GM04504 (cell line): ENCODE results near the gene TRIM3.

Experiments used
- DNase-seq: peaks from one replicate; pipeline ENCODE4 v3.0.0-alpha.2; 2012; ENCODE audit warnings: low read depth

The TRIM3 gene

DNA sequence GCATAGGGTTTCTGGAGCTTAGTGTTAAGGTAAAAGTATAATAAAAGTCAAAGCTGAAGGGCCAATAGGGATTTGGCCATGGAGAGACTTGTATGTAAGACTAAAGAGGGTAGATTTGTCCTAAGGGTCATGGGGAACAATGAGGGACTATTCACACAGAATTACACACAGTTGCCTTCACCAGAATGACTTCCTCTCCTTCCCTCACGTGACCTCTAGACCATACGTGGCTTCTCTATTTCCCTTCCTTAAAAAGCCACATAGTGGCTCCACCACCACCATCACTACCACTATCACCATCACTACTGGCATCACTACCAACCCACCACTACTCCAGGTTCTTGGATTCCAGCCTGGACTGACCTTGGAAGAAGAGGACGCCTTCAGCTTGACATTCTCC lies 35.7 kb downstream of the TRIM3 start:
- DNase-seq, result no peak

DNA sequence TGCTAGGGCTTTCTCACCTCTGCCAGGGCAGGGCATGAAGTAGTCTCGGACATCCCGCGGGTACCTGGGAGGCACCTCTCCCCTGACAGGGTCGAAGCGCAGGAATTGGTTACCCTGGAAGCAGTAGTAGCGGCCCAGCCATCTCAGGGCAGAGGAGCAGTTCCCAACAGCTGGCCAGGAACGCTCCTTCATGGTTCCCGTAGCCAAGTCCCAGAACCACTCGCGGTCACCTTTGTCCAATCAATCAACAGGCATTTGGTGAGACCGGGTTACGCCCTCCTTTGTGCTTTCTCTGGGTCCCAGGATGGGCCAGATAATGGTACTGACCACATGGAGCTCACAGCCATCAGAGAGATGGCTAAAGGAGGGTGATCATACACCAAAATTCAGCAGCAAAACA lies 36.3 kb downstream of the TRIM3 start:
- DNase-seq, result no peak

DNA sequence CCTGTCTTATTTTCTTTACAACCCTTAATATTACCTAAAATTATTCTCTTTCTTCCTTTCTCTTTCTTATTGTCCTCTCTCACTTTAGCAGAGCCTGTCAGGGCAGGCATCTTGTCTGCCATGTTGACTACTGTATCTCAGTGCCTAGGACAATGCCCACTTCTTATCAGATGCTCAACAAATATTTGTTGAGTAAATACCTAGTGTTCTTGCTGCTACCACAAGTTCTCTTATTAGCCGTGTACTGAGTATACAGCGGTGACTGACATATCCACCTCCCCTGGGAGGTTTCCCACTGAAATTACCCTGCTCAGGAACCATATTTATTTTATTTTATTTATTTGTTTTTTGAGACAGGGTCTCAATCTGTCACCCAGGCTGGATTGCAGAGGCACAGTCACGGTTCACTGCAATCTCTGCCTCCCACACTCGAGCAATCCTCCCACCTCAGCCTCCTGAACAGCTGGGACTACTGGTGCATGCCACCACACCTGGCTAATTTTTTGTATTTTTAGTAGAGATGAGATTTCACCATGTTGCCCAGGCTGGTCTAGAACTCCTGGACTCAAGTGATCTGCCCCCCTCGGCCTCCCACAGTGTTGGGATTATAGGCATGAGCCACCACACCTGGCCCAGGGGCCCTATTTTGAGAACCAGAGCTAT lies 39.6 kb downstream of the TRIM3 start:
- DNase-seq, result no peak

DNA sequence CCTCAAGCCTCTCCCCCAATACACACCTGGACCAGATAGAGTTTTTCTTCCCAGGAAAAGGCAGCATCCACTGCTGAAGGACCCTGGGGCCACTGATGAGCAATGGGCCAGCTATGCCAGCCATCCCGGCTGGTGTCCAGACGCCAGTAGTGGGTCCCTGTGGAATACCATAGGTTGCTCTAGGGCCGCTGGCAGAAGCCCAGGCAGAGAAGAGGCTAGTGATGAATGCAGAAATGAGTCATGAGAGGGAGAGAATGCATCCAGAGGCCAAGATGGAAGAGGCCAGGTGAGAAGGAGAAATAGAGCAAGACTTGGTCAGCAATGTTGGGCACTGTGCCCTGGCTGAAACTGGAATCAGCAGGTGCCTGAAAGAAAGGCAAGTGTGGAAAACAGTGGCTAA lies 41.9 kb downstream of the TRIM3 start:
- peak; percentile 81 for DNase-seq

DNA sequence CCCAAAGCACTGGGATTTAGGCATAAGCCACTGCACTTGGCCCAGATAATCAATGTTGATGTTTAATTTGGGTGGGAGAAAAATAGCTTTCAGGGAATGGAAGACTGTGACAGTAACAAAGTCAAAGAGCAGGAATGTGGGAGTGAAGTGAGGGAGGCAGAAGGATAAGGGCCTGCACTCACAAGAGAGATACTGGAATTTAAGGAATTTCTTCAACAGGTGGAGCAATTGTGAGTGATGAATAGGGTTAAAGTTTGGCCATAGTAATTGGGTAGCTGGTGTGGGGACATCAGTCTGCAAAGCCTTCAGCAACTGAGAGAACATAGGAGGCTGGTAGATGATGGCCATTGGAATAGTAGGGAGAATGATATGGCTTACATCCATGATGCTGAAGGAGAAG lies 46.2 kb downstream of the TRIM3 start:
- DNase-seq, result no peak

DNA sequence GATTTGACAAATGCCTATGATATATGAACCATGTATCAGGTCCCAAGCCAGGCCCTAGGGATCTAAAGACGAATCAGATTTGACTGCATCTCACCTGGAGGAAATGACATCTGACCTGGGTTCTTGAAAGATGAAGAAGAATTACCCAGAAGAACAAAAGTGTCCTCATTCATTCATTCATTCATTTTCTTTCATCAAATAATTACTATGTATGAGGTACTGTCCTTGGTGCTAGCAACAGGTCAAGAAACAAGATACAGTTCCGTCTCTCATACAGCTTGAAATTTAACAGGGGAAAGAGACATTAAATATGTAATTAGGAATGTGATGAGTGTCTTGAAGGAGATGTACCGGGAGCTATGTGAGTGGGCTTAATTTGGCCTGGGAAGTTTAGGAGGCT lies 53.1 kb downstream of the TRIM3 start:
- no peak for DNase-seq

DNA sequence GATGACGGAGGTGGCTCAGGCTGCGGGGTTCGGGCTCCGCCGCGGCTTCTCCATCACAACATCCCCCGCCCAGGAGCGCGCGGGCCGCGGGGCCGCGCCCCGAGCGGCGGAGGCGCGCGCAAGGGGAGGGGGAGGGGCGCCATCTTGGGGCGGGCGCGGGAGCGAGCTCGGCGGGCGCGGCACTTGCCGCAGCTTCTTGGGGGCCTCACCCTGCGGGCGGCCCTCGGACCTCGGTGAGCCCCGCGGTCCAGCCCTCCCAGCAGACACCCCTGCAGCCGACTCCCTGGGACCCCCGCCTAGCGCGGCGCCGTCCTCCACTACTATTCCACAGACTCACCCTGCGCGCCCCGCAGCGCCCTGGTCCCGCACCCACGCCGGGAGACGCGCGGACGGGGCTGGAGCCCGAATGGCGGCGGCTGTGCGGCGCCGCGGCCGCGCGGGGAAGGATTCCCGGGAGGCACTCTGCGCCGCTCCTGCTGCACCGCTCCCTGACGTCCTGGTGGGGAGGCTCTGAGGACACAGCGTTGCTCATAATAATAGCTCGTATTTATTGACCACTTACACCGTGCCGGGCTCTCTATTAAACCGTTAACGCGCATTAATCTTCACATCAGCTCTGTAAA lies 54.6 kb downstream of the TRIM3 start, which contains the start of gene APBB1:
TSS of gene APBB1 (minus strand) at position 86 of the 623 bp plus-strand sequence. CDS start 7,747 bp downstream, outside the sequence.
- peak; percentile 22 for DNase-seq

DNA sequence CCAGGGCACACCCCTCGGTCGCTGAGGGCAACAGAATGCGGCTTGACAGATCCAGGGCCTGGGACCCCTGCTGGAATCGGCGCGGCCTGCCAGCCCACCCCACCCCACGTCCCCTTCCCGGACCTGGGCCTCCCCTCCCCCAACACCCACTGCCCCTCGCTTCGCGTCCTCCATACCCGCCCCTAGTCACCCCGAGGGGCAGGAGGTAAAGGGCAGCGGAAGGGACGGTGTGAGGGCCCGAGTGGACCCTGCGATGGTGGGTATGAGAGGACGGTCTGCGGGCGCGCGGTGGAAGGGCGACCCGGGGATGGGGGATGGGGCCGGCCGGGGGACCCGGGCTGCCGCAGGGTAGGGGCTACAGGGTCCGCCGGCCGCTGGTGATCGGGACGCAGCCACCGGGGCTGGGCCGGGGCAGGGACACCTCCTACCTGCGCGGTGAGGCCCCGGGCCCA lies 55.2 kb downstream of the TRIM3 start:
- DNase-seq, result no peak

DNA sequence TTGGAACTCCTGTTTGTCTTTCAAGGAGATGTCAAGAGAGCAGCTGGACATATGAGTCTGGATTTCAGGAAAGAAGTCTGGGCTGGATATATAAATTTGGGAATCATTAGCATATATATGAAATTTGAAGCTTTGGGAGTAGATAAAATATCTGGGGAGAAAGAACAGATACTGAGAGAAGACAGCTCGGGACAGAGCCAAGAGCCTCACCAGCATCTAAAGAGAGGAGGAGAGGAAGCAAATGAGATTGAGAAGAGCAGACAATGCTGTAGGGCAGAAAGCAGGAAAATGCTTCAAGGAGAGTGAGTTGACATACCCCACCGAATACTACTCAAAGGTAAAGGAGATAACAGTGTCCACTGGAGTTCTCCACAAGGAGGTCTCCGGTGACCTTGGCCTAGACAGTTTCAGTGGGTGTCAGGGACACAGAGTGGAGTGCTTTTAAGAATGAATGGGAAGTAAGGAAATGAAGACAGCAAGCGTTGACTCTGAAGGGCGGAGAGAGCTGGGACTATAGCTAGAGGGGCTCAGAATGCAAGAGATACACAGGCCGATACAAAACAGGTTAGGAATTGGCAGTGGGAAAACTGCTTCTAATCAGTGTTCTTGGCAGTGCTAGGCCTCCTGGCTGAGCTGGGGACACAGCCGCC lies 55.7 kb downstream of the TRIM3 start:
- no peak for DNase-seq

DNA sequence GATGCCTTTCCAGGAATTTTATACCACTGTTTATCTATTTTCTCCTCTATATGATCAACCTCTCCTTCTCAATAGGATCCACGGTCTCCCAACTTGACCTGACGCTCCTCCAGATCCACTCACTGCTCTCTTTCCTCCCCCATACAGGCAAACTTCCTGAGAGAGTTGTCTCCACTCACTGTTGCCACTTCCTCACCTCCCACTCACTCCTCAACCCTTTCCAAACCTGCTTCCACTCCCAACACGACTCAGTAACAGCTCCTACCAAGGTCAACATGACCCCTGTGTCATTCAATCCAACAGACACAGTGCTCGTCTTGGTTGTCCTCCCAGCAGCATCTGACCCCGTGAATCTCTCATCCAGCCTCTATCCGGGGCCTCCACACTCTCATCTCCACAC lies 57.9 kb downstream of the TRIM3 start:
- no peak for DNase-seq

DNA sequence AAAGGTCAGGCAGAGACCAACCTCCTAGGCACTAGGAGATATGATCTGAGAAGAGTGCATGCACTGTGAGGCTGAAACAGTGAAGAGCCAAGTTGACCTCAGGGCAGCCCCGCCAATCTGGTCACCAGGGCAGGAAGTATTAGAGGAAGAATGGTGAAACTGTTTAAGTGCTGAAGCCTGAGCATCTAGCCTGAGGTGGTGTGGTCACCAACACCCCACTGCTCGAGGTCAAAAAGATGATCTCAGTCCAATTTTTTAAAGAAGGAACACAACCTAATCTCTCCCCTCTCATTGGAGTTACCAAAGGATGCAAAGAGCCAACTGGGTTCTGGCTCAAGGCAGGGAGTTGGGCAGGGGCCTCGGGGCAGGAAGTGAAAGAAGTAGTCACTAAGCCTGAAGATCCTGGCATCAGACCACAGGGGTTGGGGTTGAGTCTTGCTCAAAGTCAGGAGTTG lies 58.8 kb downstream of the TRIM3 start:
- no peak for DNase-seq

DNA sequence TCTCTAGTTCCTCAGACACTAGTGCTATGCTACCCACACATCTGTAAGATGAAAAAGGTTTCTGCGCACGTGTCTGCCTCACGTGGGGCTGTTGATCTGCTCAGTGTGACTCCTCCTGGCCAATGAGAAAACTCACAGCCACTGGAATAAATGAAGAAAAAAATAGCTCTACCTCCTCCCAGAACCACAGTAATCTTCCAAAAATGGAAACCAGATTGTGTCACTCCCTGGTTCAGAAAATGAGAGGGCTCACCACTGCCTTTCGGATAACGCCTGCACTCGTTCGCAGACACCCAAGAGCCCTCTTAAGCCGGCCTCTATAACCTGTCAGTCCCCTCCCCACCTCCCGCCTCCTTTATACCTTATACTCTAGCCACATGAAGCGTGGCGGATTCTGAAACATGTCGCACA lies 59.9 kb downstream of the TRIM3 start:
- DNase-seq, result no peak

DNA sequence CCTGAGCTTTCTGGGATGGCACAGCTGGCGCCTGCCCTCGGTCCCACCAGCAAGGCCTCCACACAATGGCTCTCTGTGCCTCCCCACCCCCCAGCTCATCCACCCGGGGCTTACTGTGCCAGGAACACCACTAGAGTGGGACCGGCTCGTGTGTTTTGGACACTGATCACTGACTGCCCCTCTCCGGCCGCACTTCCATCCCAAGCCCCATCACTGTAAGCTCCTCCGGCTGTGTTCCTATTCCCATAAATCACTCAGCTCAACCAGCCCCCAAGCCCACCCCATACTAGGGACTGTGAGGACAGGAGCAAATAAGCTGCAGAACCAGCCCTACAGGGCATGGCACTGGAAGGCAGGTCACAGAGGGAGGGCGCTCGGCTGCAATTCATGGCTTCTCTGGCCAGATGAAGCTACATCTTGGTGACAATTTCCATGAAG lies 62.1 kb downstream of the TRIM3 start:
- DNase-seq, result no peak

DNA sequence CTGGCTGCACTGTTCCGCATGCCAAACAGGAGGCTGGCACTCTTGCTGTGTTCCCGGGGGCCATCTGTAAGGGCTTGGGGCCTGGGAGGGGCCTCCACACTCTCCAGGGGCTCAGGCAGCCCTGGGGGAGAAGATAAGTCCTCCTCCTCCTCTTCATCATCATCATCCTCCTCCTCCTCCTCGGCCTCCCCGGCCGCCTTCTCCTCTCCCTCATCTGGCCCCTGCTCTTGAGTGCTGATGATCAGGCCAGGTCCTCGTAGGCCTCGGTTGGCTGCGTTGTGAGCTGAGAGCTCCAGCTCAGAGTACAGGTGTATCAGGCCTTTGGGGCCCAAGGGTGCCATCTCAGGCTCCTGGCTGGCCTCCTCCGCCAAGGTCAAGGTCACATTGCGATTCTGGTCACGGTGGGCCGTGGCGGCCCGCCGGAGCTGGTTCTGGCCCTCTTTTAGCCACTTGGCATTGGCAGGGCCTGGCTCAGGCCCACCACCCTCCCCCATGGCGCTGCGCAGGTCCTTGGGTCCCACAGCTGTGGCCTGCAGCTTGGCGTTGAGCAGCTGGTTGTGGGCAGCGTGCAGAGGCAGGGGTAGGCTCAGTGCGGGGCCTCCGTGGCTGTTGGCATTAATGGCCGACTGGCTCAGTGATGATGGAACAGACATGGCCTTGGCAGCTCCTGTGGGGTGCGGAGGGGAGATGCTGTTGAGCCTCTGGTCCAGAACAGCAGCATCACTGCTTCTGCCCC lies 62.9 kb downstream of the TRIM3 start:
- DNase-seq, result no peak

DNA sequence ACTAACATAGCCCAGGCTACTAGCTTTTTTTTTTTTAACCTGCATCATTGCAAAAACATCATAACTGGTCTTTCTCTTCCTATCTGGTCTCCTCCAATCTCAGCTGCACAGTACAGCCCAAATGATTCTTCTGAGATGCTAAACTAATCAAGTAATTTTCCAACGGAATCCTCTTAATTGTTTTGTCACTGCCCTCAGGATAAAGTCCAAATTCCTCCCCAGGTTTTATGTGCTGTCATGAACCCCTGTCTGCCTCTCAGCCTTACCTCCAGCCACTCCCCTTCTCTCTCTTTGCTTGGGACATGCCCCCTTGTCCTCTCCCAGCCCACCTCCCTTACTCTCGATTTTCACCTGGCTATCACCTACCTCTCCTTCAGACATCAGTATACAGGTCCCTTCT lies 67.4 kb downstream of the TRIM3 start:
- no peak for DNase-seq

DNA sequence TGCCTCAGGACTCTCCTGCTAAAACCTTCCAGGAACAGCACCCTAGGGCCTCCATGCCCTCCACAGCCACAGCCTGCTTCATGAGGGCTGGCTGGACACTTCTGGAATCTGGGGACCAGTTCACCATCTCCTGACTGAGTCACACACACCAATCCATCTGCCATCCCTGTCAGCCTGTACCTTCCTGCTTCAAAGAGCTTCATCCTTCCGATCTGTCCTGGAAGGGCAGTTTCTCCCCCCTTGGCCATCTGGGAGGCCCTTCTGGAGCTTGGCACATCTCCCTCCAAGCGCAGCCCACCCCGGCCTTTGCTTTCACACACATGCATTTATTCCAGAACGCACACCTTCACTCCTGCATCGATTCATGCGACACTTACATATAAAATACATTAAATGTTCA lies 67.9 kb downstream of the TRIM3 start:
- DNase-seq, result no peak

DNA sequence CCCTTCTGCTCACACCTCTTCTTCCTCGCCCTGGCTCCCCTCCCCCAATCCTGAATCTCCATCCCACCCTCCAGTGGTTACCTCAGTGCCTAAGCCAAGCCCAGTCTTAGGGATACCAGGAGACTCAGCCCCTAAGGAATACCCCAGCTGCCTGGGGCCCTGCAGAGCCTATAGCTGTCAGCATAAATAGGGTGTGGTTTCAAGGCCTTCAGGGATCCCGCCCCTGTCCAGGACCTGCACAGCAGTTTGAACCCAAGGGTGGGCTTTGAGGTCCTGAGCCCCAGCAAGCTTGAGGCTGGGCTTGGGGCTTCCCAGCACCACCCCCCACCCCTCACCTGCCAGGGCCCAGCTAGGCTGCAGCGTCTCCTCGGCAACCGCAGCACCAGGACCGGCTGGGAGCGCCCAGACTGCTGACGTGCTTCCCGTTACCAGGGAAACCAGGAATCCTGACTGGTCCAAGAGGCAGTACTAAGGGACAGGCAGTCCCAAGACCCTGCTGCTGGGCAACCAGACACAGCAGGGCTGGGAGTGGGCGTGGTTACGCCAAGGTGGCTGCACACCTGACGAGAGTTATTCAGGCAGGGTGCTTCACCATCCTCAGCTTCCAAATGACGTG lies 68.6 kb downstream of the TRIM3 start:
- no peak for DNase-seq

DNA sequence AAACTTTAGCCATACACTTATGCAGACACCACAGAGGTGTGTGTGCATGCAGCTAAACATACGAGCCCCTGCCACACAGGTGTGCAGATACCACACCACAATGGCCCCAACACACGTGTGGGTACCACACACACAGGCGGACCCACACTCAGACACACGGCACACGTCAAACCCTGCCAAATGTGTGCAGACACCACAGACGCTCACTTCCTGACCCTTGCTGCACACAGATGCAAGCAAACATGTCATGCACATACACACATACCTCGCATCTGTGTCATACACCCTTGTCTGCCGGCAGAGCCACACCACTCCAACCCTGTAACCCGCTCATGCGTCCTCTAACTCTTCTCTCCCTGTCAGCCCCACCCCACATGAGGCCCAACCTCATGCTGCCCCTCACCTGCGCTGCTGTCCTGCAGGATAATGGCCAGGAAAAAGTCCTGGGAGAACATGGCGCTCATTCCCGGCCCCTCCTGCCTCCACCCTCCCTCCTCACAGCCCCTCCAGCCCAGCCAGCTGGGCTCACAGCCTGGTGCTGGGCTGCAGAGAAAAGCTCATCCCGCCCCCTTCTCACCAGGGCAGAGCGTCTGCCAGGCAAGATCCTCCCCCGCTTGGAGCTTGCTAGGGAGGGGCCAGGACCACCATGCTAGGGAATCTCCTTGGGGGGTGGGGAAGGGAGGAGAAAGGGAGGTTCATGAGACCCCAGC lies 69.2 kb downstream of the TRIM3 start:
- no peak for DNase-seq

DNA sequence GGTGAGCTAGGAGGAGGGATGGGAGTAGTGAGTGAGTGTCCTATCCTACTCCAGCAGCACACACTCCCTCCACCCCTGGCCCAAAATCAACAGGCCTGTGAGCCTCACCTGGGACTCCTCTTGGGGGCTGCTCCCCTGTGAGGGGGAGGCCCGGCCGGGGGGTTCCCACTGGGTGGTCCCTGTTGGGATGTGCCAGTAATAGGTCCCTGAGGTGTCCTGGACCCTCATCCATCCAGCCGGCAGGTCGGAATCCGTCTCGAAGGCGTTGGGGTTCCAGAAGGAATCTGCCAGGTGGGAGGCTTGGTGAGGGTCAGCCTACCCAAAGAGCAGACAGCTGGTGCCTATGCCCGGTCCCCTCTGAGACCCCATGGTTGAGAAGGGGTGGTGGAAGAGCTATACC lies 70.2 kb downstream of the TRIM3 start:
- DNase-seq, result no peak

DNA sequence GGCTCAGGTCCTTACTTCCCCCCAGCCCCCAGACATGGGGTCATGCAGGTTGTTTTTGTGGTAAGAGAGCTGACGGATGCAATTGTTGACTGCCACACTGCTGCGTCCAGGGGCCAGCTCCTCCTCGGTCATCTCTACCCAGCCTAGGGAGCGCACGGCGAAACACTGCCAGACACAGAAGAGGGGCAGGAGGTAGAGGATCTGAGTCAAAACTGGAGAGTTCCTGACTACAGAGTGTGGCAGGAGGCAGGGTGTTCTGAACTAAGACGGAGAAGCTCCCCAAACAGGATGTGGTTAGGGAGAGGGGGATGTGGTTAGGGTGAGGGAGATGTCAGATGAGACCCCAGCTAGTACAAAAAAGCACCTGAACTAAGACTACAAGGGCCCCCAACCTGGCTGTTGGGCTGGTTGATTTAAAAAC lies 71.2 kb downstream of the TRIM3 start:
- no peak for DNase-seq

DNA sequence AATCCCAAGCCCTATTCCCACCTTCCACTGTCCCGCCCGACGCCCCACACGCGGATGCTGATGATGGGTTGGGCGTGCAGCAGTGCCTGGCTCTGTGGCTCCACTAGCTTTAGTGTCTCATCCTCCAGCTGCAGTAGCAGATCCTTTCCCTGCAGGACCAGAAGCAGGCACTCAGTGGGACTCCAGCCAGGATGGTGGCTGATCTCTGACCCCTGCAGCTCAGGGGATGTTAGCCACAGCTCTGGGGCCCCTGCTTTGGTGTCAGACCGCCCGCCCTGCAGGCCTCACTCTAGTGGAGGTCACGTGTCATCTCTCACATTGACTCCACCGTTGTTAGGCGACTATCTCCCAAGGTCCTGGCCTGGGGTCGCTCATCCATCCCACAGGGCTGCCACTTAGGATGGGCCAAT lies 71.7 kb downstream of the TRIM3 start:
- DNase-seq, result no peak
